ENCODE results near the gene RRAGD. TPM values are rescaled to one million over a fixed set of nuclear protein-coding genes. Genes with fewer than 3 reads are reported as not detected.

Gene RRAGD
- total RNA-seq, 1 donor from 2014 or later, result 8.0 TPM

- Mint-ChIP-seq H3K9me3 (ENCODE audit: low read depth) (no peaks in the 10 kb centered on the region), H3K4me3 (ENCODE audit: low read depth) (no peak overlapping the region), H3K27ac (no peak overlapping the region), H3K36me3 (ENCODE audit: insufficient read depth) (no peaks in the 10 kb centered on the region), H3K4me1 (ENCODE audit: low read depth) (no peaks in the 10 kb centered on the region), H3K27me3 (no peaks in the 10 kb centered on the region)
- no peak for TF ChIP-seq CTCF (IDR thresholded peaks at IDR 0.05; ENCODE audit: unreplicated experiment)
- no peak for DNase-seq (ENCODE audit: low spot score, unreplicated experiment)
Observed at GRCh38 chr6:89452281-89452680, 40.2 kb upstream of the RRAGD start.

- no peaks in the 10 kb centered on the region for H3K9me3 Mint-ChIP-seq (ENCODE audit: low read depth)
- DNase-seq (ENCODE audit: low spot score, unreplicated experiment), result no peak
- TF ChIP-seq CTCF (IDR thresholded peaks at IDR 0.05; ENCODE audit: unreplicated experiment), result no peak
- no peak overlapping the region for H3K4me3 Mint-ChIP-seq (ENCODE audit: low read depth)
- no peaks in the 10 kb centered on the region for H3K36me3 Mint-ChIP-seq (ENCODE audit: insufficient read depth)
- H3K27ac Mint-ChIP-seq, result no peak overlapping the region
- peaks cover under 1% of the 10 kb centered on the region for H3K4me1 Mint-ChIP-seq (ENCODE audit: low read depth)
- H3K27me3 Mint-ChIP-seq, result no peaks in the 10 kb centered on the region
Observed at GRCh38 chr6:89449193-89449592, 37.1 kb upstream of the RRAGD start.

DNA sequence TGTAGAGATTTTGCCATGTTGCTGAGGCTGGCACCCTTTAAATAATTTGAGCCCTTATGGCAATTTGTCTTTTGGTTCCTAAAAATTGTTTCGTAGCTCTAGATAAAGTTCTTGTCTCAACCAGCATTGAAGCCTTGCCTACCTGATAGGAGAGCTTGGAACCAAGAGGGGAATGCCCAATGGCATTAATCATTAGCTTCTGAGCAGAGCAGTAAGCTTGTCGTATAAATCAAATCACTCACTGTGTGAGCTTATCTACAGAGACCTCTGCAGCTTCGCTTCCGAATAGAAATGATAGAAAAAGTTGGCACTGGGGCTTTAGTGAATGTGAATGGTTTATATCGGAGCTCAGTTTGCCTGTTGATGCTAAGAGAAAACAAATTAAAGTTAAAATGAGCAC, 31.6 kb upstream of the RRAGD start:
- no peak for DNase-seq (ENCODE audit: low spot score, unreplicated experiment)
- Mint-ChIP-seq H3K36me3 (ENCODE audit: insufficient read depth) (no peaks in the 10 kb centered on the region), H3K9me3 (ENCODE audit: low read depth) (no peaks in the 10 kb centered on the region), H3K27ac (no peak overlapping the region), H3K27me3 (no peaks in the 10 kb centered on the region), H3K4me3 (ENCODE audit: low read depth) (no peak overlapping the region), H3K4me1 (ENCODE audit: low read depth) (peaks cover 6% of the 10 kb centered on the region)
- no peak for TF ChIP-seq CTCF (IDR thresholded peaks at IDR 0.05; ENCODE audit: unreplicated experiment)

- Mint-ChIP-seq H3K27me3 (peaks cover 2% of the 10 kb centered on the region), H3K36me3 (ENCODE audit: insufficient read depth) (no peaks in the 10 kb centered on the region), H3K9me3 (ENCODE audit: low read depth) (no peaks in the 10 kb centered on the region), H3K27ac (no peak overlapping the region), H3K4me3 (ENCODE audit: low read depth) (no peak overlapping the region), H3K4me1 (ENCODE audit: low read depth) (peaks cover 19% of the 10 kb centered on the region)
- TF ChIP-seq CTCF (IDR thresholded peaks at IDR 0.05; ENCODE audit: unreplicated experiment), result no peak
- DNase-seq (ENCODE audit: low spot score, unreplicated experiment), result no peak
Observed at GRCh38 chr6:89440200-89440599, 28.1 kb upstream of the RRAGD start.

DNA sequence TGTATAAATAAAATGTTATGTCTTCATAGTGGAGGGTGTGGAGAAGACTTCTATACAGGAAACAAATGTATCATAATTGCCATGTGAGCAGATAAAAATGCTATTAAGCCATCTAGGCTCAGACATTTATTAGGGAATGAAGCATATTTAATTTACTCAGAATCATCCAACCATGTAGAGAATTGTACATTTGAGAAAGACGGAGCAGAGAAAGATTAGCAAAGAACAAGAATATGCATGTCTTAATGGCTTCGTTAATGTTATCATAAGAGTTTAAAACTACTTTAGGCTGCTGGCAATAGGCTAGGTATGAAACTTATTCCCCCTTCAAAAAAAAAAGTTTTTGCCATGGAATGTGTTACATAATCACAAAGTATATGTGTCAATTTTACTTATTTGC, 26.9 kb upstream of the RRAGD start:
- no peaks in the 10 kb centered on the region for H3K9me3 Mint-ChIP-seq (ENCODE audit: low read depth)
- no peak for DNase-seq (ENCODE audit: low spot score, unreplicated experiment)
- H3K27ac Mint-ChIP-seq, result no peak overlapping the region
- H3K4me1 Mint-ChIP-seq (ENCODE audit: low read depth), result peaks cover 20% of the 10 kb centered on the region
- H3K27me3 Mint-ChIP-seq, result peaks cover 5% of the 10 kb centered on the region
- no peak for TF ChIP-seq CTCF (IDR thresholded peaks at IDR 0.05; ENCODE audit: unreplicated experiment)
- no peak overlapping the region for H3K4me3 Mint-ChIP-seq (ENCODE audit: low read depth)
- no peaks in the 10 kb centered on the region for H3K36me3 Mint-ChIP-seq (ENCODE audit: insufficient read depth)

All from progenitor cell of endocrine pancreas (in vitro differentiated cells).